WTC11 (cell line): ENCODE measurements around the gene PSMD1.

Source experiments
- CBFB ChIP-seq: sonication (generic); formaldehyde crosslinking; IDR thresholded peaks from 2 replicates; pipeline ENCODE4 v1.8.1; 2022; ENCODE audit warnings: mild to moderate bottlenecking, low read depth, missing genetic modification reagents
- ELF4 ChIP-seq: sonication (generic); formaldehyde crosslinking; IDR thresholded peaks from 2 replicates; pipeline ENCODE4 v1.8.1; 2022; ENCODE audit warnings: low read depth, mild to moderate bottlenecking, moderate library complexity, missing genetic modification reagents
- ETV6 ChIP-seq: sonication (generic); formaldehyde crosslinking; IDR thresholded peaks from 2 replicates; pipeline ENCODE4 v1.8.1; 2022; ENCODE audit warnings: mild to moderate bottlenecking, missing genetic modification reagents
- FOXK1 ChIP-seq: sonication (generic); formaldehyde crosslinking; IDR thresholded peaks from 2 replicates; pipeline ENCODE4 v1.8.0; 2022; ENCODE audit warnings: mild to moderate bottlenecking, moderate library complexity, missing genetic modification reagents
- GRHL2 ChIP-seq: fragments of 250-450 bp; sonication (Bioruptor Pico); IDR thresholded peaks from 2 replicates; pipeline ENCODE4 v1.8.0; 2022; ENCODE audit warnings: mild to moderate bottlenecking, moderate library complexity; ENCODE audit not compliant: insufficient replicate concordance, severe bottlenecking
- NFYB ChIP-seq: sonication (generic); formaldehyde crosslinking; conservative IDR thresholded peaks from 2 replicates; pipeline ENCODE4 v1.8.0; 2022; ENCODE audit warnings: low read depth, missing genetic modification reagents
- NR2C2 ChIP-seq: sonication (generic); formaldehyde crosslinking; IDR thresholded peaks from 2 replicates; pipeline ENCODE4 v1.8.0; 2022; ENCODE audit warnings: mild to moderate bottlenecking, missing genetic modification reagents
- SMAD4 ChIP-seq: sonication (generic); formaldehyde crosslinking; IDR thresholded peaks from 2 replicates; pipeline ENCODE4 v1.8.0; 2022; ENCODE audit warnings: mild to moderate bottlenecking, missing genetic modification reagents
- TEAD1 ChIP-seq: sonication (generic); formaldehyde crosslinking; IDR thresholded peaks from 2 replicates; pipeline ENCODE4 v1.8.0; 2022; ENCODE audit warnings: mild to moderate bottlenecking, missing genetic modification reagents
- TEAD4 ChIP-seq: sonication (generic); formaldehyde crosslinking; IDR thresholded peaks from 2 replicates; pipeline ENCODE4 v1.8.0; 2022; ENCODE audit warnings: mild to moderate bottlenecking, missing genetic modification reagents
- ZNF138 ChIP-seq: sonication (generic); formaldehyde crosslinking; conservative IDR thresholded peaks from 2 replicates; pipeline ENCODE4 v1.8.1; 2022; ENCODE audit warnings: mild to moderate bottlenecking, moderate library complexity, missing genetic modification reagents
- ZNF416 ChIP-seq: fragments of 250-450 bp; sonication (Bioruptor Pico); IDR thresholded peaks from 2 replicates; pipeline ENCODE4 v1.9.0; 2021; ENCODE audit warnings: mild to moderate bottlenecking, inconsistent platforms
- ZNF671 ChIP-seq: fragments of 250-450 bp; sonication (Bioruptor Pico); IDR thresholded peaks from 2 replicates; pipeline ENCODE4 v1.8.0; 2021; ENCODE audit warnings: mild to moderate bottlenecking
- TF ChIP-seq, protein P1 (sequence below): fragments of 200-600 bp; IDR thresholded peaks from 2 replicates; pipeline ENCODE4 v1.8.0; 2022; ENCODE audit warnings: antibody characterized with exemption

DNA sequence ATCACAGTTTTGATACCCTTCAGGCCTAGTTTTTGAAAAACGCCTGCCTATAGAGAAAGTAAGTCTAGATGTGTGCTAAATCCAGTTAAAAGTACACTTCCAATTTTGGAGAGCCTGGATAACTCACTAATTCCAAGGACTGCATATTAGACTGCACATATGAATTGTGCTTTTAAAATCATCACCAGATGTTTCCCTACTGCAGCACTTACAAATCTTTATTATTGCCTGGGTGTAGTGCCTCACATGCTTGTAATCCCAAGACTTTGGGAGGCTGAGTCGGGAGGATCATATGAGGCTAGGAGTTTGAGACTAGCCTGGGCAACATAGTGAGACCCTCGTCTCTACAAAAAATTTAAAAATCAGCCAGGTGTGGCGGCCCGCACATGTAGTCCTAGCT, 104.0 kb downstream of the PSMD1 start:
- TF ChIP-seq ZNF416 (CRISPR knock-in tag) (no peak), ZNF138 (CRISPR knock-in tag) (no peak), ZNF671 (CRISPR knock-in tag) (no peak), NFYB (no peak), TEAD4 (CRISPR knock-in tag) (no peak), FOXK1 (no peak), TEAD1 (no peak), CBFB (CRISPR knock-in tag) (no peak), NR2C2 (no peak), GRHL2 (CRISPR knock-in tag) (no peak), SMAD4 (no peak), ETV6 (CRISPR knock-in tag) (no peak), ELF4 (CRISPR knock-in tag) (no peak)
- TF ChIP-seq, protein P1, sequence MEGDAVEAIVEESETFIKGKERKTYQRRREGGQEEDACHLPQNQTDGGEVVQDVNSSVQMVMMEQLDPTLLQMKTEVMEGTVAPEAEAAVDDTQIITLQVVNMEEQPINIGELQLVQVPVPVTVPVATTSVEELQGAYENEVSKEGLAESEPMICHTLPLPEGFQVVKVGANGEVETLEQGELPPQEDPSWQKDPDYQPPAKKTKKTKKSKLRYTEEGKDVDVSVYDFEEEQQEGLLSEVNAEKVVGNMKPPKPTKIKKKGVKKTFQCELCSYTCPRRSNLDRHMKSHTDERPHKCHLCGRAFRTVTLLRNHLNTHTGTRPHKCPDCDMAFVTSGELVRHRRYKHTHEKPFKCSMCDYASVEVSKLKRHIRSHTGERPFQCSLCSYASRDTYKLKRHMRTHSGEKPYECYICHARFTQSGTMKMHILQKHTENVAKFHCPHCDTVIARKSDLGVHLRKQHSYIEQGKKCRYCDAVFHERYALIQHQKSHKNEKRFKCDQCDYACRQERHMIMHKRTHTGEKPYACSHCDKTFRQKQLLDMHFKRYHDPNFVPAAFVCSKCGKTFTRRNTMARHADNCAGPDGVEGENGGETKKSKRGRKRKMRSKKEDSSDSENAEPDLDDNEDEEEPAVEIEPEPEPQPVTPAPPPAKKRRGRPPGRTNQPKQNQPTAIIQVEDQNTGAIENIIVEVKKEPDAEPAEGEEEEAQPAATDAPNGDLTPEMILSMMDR, result no peak
